NCI-H1930 (cell line): ENCODE data around the gene SNX8.

Experiments used
- DNase-seq, 2 experiments: peaks; one replicate each; lab custom pipeline; 2025; lab: John Stamatoyannopoulos, UW

Gene SNX8

DNA sequence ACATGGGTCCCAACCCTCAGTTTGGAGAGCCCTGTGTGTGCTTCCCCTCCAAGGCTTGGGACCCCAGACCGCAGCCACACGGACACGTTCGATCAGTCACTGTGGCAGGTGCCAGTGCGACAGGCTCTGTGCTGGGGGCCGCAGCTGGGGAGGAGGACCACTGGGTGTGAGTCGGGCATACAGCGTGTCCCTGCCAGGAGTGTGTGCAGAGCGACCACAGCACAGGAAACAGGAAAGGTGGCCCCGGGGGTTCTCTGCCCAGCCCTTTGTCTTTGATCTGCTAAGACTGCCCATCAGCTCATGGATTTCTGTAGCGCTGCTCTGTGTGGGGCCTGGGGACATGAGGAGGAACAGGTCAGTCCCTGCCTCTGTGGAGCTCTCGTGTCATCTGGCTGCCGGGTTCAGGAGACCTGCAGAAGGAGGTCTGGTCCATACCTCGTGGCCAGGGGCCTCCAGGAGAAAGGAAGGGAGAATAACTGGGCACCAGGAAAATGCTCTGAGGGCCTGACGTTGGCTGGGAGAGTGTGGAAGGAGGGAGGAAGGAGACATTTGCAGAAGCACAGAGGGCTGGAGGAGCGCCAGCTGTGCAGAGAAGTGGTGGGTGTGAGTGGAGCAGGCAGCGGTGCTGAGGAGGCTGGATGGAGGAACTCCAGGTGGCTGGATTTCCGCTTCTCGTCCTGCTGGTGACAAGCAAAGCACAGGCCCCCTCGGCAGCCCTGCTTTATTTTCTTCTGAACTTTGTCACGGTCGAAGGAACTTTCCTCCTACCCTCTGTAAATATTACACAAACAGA, 68.2 kb downstream of the SNX8 start:
- no peak for DNase-seq

DNA sequence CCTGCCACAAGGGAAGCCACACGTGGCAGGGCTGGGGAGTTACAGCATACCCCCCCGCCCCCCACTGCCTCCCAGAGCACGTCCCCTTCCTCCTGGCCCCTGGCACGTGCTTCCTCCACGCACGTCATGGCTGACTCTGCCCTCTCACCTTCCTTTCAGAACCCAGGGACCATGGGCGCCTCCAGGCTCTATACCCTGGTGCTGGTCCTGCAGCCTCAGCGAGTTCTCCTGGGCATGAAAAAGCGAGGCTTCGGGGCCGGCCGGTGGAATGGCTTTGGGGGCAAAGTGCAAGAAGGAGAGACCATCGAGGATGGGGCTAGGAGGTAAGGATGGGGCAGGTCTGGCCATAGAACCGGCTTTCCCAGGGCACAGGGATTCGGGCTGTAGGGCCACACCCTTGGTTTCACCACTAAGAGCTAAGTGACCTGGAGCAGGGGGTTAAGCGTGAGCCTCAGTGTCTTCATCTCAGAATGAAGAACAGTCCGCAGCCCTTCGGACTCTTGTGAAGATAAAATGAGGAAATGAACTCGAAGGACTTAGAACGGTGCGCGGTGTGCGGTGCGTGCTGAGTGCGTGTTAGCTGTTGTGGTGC, 69.7 kb downstream of the SNX8 start:
- DNase-seq, result no peak

DNA sequence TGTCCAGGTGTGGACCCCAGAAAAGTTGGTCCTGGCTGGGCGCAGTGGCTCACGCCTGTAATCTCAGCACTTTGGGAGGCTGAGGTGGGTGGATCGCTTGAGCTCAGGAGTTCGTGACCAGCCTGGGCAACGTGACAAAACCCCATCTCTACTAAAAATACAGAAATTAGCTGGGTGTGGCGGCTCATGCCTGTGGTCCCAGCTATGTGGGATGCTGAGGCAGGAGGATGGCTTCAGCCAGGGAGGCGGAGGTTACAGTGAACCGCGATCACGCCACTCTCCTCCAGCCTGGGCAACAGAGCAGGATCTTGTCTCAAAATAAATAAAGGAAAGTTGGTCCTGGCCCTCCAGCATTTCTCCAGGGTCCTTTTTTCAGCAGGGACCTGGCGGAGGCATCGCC, 70.8 kb downstream of the SNX8 start:
- DNase-seq, result no peak

DNA sequence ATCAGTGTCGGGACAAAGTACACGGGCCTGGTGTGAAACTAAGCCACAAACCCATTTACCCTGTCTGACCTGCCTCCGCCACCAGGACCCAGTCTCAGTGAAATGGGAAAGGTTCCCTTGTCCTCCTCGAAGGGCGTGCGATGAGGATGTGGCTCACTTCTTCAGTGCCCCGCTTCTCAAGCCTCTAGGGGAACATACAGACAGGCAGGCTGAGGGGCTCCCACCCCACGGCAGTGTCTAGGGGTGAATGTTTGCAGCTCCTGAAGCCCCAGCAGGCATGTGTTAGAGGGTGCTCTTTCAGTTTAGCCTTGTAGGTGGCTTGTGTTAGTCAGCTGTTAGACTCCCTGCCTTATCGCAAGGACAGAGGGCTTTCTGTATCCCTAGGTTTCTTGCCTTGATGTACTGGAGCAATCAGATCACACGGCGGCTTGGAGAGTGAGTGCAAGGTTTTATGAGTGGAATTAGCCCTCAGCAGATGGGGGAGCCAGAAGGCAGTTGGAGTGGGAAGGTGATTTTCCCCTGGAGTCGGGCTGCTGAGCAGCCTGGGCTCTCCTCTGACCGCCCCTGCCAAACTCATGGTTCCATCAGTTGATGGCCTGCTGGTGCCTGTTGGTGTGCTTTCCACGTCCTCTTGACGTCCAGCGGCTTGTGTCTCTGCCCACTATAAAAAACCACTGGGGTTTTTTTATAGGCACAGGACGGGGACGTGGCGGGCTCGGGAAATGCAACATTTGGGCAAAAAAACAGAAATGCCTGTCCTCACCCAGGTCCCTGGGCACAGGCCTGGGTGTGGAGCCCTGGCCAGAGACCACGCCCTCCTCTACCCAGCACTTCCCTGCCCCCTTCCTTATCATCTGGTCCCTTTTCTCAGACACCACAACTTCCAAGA, 71.5 kb downstream of the SNX8 start:
- DNase-seq, result no peak

DNA sequence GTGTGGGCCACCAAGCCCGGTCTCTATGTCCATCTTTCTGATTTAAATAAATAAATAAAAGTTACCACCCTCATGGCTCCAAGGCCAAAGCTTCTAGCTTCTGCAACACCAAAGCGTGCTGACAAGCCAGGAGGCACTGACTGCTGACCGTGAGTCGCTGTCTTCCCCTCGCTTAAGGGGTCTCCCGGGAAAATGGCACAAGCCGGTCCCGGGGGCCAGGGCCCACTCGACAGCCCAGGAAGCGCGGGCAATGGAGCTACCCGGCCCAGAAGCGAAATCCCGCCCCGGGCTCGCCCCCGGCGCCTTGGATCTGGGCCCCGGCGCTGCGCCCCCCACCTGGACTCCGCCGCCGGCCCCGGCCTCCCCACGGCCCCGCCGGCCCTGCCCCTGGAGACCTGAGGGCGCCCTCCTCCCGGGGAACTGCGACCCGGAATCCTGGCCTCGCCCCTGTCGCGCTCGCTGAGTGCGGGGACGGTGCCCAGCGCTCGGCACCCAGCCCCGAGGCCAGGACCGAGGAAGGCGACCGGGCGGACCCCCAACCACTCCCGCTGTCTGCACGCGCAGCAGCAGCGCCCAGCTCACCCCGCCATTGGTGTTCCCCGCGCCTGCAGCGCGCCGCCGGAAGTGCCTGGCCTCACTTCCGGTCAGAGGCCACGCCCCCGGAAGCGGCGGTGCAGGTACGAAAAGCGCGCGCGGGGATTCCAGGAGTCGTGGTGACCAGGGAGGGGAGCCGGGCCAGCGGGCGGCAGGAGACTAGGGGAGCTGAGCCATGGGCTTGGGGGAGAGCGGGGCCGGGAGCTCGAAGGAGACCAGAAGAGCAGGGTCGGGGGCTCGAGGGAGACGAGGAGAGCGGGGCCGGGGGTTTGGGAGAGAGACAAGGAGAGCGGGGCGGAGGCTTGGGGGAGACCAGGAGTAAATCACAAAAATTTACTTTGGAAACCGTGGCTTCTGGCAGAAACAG, 72.4 kb downstream of the SNX8 start, which contains the start of the genes MRM2 and NUDT1:
Gene MRM2 (minus strand): TSS at position 626 of the 961 bp plus-strand sequence. CDS start 36 bp downstream, at position 590.
Gene NUDT1 (plus strand): TSS at position 647 of the 961 bp plus-strand sequence. CDS start 2,349 bp downstream, outside the sequence.
- DNase-seq, result peak; percentile 75 to 83

DNA sequence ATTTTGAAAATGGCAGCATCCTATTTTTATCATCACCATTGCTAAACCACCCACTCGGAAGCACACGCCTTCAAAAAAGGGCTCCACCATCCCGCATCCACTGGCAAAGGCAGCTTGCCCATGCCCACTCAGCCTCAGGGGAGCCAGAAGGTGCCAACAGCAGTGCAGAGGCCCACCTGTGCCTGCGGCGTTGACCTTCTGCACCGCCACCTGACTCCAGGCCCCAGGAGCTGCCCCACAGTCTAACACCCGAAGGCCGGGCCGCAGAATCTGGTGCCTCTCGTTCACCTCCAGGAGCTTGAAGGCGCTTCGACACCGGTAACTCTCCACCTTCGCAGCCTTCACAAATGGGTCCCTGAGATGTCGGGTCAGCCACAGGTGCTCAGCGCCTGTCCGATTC, 75.0 kb downstream of the SNX8 start:
- no peak for DNase-seq

DNA sequence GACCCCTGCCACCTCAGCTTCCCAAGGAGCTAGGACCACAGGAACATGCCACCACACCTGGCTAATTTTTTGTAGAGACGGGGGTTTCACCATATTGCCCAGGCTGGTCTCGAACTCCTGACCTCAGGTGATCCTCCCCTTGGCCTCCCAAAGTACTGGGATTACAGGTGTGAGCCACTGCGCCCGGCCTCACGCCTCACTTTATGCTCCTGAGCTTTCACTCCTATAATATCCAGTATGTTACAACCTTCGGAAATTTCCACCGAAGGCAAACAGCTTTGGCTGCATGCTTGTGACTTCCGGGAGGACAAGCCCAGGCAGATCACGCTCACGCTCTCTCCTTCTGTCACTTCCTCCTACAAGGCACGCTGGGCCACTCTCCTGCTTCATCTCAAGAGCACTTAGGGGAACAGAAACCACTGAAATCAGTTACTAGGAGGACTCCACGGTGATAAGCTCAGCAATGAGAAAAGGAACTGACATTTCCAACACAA, 77.1 kb downstream of the SNX8 start:
- DNase-seq, result no peak

DNA sequence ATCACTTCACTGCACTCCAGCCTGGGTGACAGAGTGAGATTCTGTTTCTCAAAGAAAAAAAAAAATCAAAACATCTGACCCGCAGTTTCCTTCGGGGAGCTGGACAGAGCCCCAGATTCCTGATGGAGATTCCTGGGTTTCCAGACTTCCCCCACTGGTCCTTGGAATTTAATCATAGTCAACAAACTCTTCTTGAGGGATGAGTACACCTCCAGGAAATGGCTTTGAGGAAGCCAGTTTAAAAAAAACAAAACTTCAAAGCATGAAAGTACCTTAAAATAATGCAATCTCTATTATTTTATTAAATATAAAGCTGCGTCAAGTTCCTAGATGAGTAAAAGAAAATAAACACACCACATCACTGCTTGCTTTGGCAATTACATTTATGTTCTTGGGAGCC, 80.3 kb downstream of the SNX8 start:
- DNase-seq, result no peak

DNA sequence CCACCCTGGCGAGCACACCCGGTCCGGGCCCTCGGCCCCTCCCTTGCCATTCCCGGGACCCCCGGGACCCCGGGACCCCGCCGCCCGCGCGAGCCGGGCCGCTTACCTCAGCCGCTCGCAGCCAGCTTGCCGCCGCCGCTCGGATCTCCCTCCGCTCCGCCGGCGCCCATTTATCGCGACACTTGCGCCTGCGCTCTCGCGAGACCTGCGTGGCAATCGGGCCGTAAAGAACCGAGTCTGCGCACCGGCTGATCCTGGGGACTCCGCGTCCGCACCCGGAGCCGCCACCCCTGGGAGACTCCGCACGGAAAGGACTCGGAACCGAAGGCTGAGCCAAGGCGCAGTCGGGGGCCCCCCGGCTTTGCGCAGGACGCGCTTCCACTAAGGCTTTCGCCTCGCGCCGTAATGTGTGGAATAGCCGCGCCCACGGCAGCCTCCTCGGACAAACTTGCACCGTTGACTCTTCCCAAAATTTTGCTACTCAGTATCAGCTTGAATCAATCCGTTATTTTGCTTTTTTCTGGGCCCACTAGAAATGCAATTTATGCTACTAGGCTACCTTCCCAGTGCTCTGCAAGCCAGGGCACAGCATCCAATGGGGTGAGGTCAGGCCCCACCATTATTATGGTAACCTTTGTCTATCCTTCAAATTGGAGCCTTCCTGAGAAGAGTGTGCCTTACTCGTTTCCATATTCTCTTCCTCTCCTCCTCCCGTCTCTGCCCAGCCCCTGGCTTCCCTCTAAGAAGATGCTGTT, 81.3 kb downstream of the SNX8 start, which contains the start of gene MAD1L1:
Gene MAD1L1 (minus strand): TSS at position 180 of the 755 bp plus-strand sequence. CDS start 2,812 bp downstream, outside the sequence.
- peak; percentile 82 to 92 for DNase-seq

DNA sequence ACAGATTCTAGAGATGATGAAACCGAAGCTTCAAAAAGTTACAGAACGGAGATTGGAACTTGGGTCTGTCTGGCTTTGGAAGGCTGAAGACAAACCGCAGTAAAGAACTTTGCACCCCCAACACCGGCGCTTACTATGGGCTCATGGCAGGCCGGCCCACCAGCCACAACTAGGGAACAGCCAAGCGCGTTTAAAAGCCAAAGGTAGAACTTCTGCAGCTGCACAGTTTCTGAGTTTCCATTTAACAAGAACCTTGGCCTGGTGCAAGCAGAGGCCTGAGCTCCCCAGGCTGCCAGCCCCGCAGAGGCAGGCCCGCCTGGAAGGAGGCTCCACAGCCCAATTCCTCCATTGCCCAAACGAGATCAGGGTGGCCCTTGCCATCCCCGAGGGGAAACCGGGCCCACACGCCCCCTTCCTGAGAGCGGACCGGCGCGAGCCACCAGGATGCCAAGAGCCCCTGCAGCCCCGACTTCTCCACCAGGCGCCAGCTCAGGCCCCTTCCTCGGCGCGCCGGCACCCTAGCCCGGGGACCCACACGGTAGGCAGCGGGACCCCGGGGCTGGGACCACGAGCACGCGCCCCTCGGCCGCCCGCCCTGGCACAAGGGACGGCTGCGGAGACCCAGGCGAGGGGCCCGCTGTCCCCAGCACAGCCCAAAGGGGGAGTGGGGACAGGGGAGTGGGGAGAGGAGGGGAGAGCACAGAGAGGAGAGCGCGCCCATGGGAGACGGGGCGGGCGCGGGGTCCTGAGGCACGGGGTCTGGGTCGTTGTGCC, 82.1 kb downstream of the SNX8 start:
- DNase-seq, result no peak

DNA sequence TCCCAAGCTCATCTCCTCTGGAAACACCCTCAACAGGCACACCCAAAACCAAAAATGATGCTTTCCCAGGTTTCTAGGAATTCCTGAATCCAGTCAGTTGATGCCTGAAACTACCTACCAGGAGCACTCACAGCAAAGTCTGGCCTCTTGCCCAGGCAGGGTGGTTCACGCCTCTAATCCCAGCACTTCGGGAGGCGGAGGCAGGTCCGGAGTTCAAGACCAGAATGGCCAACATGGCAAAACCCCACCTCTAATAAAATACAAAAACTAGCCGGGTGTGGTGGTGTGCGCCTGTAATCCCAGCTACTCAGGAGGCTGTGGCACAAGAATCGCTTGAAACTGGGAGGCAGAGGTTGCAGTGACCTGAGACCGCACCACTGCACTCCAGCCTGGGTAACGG, 83.4 kb downstream of the SNX8 start:
- DNase-seq, result no peak

DNA sequence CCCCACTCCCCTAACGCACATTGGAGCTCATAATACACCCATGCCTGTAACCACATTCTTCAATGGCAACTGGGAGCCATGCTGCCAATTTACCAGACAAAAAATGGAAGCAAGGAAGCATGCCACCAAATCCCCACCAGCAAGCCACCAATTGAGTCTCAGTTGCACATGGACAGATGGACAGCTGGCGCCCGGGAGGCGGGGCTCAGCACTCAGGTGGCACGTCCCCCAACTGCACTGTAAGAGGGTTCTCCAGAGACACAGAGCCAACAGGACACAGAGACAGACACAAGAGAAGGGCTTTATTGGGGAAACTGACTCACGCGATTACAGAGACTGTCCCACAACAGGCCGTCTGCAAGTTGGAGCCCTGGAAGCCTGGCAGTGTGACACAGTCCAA, 84.0 kb downstream of the SNX8 start:
- no peak for DNase-seq

DNA sequence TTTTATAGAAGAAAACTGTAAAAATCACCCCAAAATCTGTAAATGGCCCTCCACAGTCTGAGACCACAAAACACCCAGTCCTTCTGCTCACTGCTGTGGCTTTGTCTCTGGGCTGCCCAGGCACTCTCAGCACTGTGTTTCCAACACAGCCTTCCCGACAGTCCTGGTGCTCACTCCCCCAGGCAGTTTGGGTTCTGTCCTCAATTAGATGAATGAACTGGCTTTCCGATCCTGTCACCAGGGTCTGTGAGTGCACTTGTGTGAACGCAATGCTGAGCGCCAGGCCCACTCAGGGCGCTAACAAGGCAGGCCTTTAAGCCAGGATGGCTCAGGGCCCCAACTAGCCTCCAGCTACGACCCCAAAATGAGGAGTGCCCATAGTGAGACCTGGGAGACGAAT, 84.8 kb downstream of the SNX8 start:
- DNase-seq, result no peak

DNA sequence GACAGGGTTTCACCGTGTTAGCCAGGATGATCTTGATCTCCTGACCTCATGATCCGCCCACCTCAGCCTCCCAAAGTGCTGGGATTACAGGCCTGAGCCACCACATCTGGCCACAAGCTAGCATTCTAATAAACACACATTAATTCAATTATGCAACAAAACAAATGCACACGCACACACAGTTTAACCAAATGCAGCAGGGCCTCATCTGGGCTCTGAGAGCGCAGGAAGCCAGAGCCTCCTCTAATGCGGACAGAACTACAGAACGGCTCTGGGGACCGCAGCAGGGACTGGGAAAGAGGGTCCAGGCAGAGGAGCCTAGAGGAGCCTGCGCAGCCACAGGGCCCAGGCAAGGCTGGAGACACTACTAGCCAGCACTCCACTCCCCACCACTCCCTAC, 85.3 kb downstream of the SNX8 start:
- DNase-seq, result no peak

DNA sequence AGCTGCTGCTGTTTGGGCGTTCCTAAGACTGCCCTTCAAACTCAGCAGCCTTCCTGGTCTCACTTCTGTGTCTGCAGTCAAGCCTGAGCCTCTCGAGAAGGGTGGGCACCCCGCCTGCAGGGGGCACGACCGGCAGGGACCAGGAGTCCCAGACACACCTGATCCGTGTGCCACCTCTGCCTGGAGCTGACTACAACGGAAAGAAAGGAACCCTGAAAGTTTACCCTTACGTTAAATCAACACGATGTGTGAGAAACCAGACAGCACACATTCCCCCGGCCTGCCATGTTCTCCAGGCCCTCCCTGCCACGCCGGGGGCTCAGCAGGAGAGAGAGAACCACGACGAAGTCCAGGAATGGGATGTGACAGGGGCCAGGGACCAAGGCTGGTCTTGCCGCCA, 86.5 kb downstream of the SNX8 start:
- no peak for DNase-seq

DNA sequence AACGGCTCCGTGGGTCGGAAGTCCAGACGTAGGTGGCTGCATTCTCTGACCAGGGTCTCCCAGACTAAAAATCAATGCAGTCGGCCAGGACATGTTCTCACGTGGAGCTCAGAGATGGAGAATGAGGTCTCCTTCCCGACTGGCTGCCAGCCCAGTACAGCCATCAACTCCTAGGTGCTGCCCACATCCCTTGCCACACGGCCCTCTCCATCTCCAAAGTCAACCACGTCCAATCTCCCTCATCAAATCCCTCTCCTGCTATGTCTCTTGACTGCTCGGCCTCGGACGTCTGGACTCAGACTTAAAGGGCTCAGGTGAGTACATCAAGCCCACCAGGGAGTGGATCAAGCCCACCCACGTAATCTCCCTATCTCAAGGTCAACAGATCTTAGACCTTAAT, 88.4 kb downstream of the SNX8 start:
- no peak for DNase-seq

DNA sequence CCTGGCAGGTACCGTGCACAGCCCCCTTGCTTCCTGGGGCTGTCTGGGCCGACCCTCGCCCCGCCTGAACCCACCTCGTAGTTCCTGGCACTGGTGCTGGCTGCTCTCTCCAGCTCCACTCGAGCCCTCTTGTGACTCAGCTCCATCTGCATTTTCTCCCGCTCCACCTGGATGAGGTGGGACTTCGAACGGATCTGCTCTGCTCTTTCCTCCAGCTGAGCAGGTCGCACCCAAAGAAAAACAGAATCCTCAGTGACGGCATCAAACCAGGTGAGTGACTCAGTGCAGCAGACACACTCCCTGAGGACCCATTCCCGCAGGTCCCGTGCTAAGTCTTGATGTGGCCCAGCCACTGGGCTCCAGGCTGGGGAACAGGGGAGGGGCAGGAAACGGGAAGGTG, 88.9 kb downstream of the SNX8 start:
- no peak for DNase-seq

DNA sequence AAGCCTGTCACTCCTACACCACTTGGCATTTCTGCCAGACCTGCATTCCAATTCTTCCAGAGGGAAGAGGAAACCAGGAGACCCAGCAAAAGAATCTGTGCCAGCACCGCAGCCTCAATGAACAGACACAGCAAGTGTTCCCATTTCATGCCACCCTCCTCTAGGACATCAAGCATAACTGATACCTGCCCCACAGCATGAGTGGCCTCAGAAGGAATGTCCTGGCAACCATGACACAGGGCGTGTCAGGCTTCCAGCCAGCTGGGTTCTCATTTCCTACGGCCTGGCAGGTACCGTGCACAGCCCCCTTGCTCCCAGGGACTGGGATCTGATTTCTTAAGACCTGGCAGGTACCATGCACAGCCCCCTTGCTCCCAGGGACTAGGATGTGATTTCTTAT, 89.3 kb downstream of the SNX8 start:
- DNase-seq, result no peak

DNA sequence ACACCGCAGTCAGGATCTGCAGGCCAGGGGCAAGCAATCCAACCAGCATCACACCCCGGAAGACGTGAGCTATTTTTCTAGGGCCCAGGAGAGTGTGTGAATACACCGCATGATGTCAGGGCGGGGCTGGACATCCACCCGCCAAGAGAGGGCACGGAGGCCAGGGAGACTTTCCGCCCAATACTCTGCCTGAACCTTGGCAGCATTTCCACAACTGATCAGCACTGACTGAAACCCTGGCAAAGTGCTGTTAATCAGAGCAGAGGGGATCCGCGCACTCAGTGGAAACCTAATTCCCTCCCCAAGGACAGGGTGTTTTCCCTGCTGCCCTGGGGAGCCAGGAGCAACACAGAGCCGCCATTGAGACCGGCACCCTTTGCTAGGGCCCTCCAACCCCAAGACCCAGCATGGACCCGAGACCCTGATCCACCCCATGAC, 89.7 kb downstream of the SNX8 start:
- no peak for DNase-seq

DNA sequence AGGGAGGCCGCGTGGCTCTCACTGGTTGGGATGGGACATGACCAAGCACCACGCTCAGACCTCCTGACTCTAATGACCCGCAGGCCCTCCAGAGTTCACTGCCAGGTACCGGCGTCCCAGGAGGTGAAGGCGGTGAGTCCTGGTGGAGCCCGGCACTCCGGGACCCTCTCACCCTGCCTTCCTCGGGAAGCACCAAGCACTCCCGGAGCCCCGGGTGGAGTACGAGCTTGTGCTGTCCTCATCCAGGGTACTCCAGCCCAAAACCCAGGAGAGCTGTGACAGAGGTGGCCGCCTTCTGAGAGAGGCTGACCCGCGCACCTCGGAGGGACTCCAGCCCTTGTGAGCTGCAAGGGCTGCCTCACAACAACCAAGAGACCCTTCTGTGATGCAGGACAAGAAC, 90.9 kb downstream of the SNX8 start:
- no peak for DNase-seq
